A673 (cell line): ENCODE measurements around the gene RRAGC. TPM values are rescaled to one million over a fixed set of nuclear protein-coding genes. Genes with fewer than 3 reads are reported as not detected.
A peak's percentile ranks its signal among the peaks of the same experiment; 100 is the strongest.

Experiments used
- BruUV-seq: library from RNA; stranded (reverse); fragments of 400-500 nt; replicated peaks from 2 replicates; lab custom pipeline; 2021; lab: Mats Ljungman, UMichigan
- CTCF ChIA-PET: fragments of 300-600 bp; sonication (Branson Sonifier 250); formaldehyde crosslinking; loops from one replicate; lab custom pipeline; 2022; ENCODE audit warnings: antibody characterized with exemption; lab: Charles Lee
- POLR2A ChIA-PET: fragments of 300-600 bp; sonication (Branson Sonifier 250); formaldehyde crosslinking; loops from one replicate; lab custom pipeline; 2022; ENCODE audit warnings: antibody characterized with exemption; ENCODE audit not compliant: low non-redundant PET; lab: Charles Lee
- DNase-seq: peaks from one replicate; pipeline ENCODE4 v3.0.0-alpha.2; 2015; ENCODE audit warnings: low spot score
- H3K27ac ChIP-seq: fragments of 200-600 bp; sonication (generic); 2 replicates; pipeline ENCODE4 v1.5.1; 2016; ENCODE audit warnings: mixed run types, low read depth, mild to moderate bottlenecking, mixed read lengths, antibody characterized with exemption, low read length; ENCODE audit not compliant: poor library complexity, severe bottlenecking
- H3K27me3 ChIP-seq: fragments of 200-600 bp; sonication (generic); replicated peaks from 2 replicates; pipeline ENCODE4 v1.6.1; 2017; ENCODE audit warnings: mixed run types, low read depth, mild to moderate bottlenecking, mixed read lengths, antibody characterized with exemption, low read length; ENCODE audit not compliant: insufficient read depth, poor library complexity
- H3K36me3 ChIP-seq: fragments of 200-600 bp; sonication (generic); 2 replicates; pipeline ENCODE4 v1.6.1; 2016; ENCODE audit warnings: mixed run types, mild to moderate bottlenecking, mixed read lengths, antibody characterized with exemption, low read length; ENCODE audit not compliant: insufficient read depth, poor library complexity, severe bottlenecking
- H3K4me1 ChIP-seq: fragments of 200-600 bp; sonication (generic); 2 replicates; pipeline ENCODE4 v1.6.1; 2017; ENCODE audit warnings: mixed run types, mild to moderate bottlenecking, mixed read lengths, antibody characterized with exemption, low read length; ENCODE audit not compliant: insufficient read depth, poor library complexity, severe bottlenecking
- H3K4me3 ChIP-seq: fragments of 200-600 bp; sonication (generic); 2 replicates; pipeline ENCODE4 v1.5.1; 2016; ENCODE audit warnings: low read depth, mixed run types, mild to moderate bottlenecking, mixed read lengths, low read length; ENCODE audit not compliant: poor library complexity, severe bottlenecking
- H3K9me3 ChIP-seq: fragments of 200-600 bp; sonication (generic); 2 replicates; pipeline ENCODE4 v1.6.1; 2016; ENCODE audit warnings: mixed run types, low read depth, mild to moderate bottlenecking, mixed read lengths, antibody characterized with exemption, low read length; ENCODE audit not compliant: poor library complexity, severe bottlenecking
- EZH2 ChIP-seq: fragments of 200-600 bp; sonication (generic); IDR thresholded peaks from 2 replicates; pipeline ENCODE4 v1.6.1; 2017; ENCODE audit warnings: borderline replicate concordance, low read depth, mild to moderate bottlenecking, mixed read lengths, antibody characterized with exemption, low read length; ENCODE audit not compliant: poor library complexity, severe bottlenecking
- intact Hi-C: fragments of 100-400 bp; cut with micrococcal nuclease; formaldehyde crosslinking; loops from one replicate; pipeline ENCODE4 v1.10.0; 2022; ENCODE audit not compliant: unreplicated experiment
- total RNA-seq: library from RNA; stranded (reverse); gene quantifications from 2 replicates; pipeline ENCODE4 v1.2.3, GENCODE V29; 2021
- TF ChIP-seq, protein P1 (sequence below): fragments of 300-800, 200-600 bp; sonication (generic); conservative IDR thresholded peaks from 2 replicates; pipeline ENCODE4 v1.5.1; 2017; ENCODE audit warnings: low read depth, mild to moderate bottlenecking, antibody characterized with exemption, low read length, moderate library complexity, mixed read lengths

Gene RRAGC
- total RNA-seq, 1 experiment from 2014 or later = 26.0 TPM

DNA sequence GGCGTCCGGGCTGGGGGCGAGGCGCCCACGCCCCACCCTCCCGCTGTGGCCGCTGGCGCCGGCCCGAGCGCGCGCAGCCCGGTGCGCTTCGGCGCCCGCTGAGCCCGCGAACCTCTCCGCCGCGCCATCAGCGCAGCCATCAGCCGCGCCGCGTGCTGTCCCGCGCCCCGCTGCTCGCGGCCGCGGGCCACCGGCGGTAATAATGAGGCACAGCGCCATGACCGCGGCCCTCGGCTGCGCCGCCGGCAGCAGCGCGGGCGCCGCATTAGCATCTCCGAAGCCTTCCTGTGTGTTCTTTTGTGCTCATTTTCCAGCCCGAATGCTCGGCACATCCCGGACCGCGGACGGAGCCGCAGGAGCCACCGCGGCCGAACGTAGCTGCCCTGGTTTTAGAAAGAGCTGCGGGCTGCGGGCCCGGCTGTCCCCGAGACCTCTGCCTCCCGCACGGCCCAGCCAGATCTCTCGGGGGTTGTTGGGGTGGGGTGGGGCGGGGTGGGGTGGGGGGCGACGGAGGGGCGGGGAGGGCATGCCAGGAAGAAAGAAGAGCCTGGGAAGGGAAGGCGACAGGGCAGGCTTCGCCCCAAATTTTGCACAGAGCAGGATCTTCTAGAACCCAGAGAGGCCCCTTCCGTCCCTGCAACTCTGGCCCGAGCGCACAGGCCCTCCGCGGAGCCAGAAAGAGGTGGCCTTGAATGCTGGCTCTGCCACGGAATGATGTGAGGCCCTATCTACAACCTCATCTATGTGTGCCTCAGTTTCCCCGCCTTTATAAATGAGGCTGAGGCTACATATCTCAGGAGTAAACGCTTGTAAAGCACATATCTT lies 55.3 kb downstream of the RRAGC start:
- Histone ChIP-seq H3K27ac (no peak overlapping the region), H3K4me1 (peaks cover 7% of the 10 kb centered on the region), H3K36me3 (no peaks in the 10 kb centered on the region), H3K4me3 (peak overlapping the region; percentile 45), H3K9me3 (no peaks in the 10 kb centered on the region), H3K27me3 (no peaks in the 10 kb centered on the region)
- BruUV-seq = no TSS peak
- intact Hi-C loops = no loop called here
- CTCF ChIA-PET = no interaction called here
- peak; percentile 53 for DNase-seq
- POLR2A ChIA-PET = interaction anchor here (0.6 kb wide), 1 partner anchor 1290 kb away, joined by 13 read pairs; the partner anchor contains the start of gene MEAF6
- TF ChIP-seq, protein P1, sequence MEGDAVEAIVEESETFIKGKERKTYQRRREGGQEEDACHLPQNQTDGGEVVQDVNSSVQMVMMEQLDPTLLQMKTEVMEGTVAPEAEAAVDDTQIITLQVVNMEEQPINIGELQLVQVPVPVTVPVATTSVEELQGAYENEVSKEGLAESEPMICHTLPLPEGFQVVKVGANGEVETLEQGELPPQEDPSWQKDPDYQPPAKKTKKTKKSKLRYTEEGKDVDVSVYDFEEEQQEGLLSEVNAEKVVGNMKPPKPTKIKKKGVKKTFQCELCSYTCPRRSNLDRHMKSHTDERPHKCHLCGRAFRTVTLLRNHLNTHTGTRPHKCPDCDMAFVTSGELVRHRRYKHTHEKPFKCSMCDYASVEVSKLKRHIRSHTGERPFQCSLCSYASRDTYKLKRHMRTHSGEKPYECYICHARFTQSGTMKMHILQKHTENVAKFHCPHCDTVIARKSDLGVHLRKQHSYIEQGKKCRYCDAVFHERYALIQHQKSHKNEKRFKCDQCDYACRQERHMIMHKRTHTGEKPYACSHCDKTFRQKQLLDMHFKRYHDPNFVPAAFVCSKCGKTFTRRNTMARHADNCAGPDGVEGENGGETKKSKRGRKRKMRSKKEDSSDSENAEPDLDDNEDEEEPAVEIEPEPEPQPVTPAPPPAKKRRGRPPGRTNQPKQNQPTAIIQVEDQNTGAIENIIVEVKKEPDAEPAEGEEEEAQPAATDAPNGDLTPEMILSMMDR = no peak
- no peak for TF ChIP-seq EZH2

DNA sequence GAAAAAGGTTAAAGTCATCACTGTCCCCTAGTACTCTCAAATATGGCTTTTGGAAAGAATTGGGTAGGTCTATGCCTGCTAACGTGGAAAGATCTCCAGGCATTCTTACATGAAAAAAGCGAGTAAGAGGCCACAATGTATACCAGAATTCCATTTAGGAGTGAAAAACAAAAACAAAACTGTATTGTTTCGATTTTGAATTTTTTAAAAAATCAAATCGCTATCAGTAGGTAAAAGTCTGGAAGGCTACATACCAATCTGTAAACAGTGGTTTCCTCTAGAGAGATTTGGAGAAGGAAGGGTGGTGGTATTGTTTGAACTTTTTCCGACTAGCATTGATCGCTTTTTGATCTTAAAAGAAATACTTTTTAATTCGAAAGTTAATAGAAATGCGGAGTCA lies 55.9 kb downstream of the RRAGC start:
- no peak overlapping the region for H3K27ac ChIP-seq
- peak overlapping the region; percentile 45 for H3K4me3 ChIP-seq
- H3K27me3 ChIP-seq = no peaks in the 10 kb centered on the region
- TF ChIP-seq, protein P1 = no peak
- TF ChIP-seq EZH2 = no peak
- no peaks in the 10 kb centered on the region for H3K9me3 ChIP-seq
- H3K4me1 ChIP-seq = peaks cover 7% of the 10 kb centered on the region
- no TSS peak for BruUV-seq
- ChIA-PET POLR2A (no interaction called here), CTCF (no interaction called here)
- DNase-seq = no peak
- no peaks in the 10 kb centered on the region for H3K36me3 ChIP-seq
- intact Hi-C loops = no loop called here

DNA sequence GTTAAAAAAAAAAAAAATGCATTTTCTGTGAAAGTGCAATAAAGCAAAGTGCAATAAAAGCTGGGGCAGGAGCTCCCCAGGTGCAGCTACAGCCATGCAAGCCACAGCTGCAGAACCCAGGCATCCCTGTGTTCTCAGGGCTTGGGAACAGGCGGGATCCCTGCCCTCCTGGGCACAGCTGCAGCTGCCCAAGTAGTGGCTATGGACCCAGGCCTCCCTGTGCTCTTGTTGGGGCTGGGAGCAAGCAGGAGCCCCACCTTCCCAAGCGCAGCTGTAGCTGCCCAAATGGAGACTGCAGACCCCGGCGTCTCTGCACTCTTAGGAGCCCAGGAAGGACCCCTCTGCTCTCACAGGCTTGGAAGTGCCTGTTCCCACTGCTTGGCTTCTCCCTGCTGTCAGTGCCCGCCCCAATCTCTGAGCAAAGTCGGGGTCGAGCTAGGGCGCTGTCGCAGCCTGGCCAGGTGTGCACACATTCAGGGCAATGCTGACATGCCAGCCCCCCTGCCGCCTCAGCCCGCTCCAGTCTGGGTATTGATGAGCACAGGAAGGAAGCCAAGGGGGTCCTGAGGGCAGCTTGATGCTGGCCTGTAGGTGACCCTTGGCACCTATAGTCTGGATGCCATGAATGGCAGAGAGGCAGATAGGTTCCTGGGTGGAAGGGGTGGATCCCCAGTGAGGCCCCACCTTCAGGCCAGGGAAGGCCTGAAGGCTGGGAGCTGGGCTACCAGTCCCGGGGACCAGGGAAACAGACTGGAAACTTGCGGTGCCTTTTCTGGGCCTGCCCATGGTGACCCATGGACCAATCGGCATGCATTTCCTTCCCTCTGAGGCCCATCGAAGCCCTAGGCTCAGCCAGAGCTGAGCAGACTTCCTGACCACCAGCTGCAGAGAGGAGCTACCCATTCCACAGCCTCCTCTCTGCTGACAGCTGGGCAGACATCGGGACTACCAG lies 58.6 kb downstream of the RRAGC start:
- no TSS peak for BruUV-seq
- Histone ChIP-seq H3K27ac (no peak overlapping the region), H3K4me1 (peaks cover 7% of the 10 kb centered on the region), H3K9me3 (no peaks in the 10 kb centered on the region), H3K36me3 (no peaks in the 10 kb centered on the region), H3K27me3 (no peaks in the 10 kb centered on the region), H3K4me3 (no peak overlapping the region)
- TF ChIP-seq, protein P1 = no peak
- TF ChIP-seq EZH2 = no peak
- intact Hi-C loops = no loop called here
- POLR2A ChIA-PET = no interaction called here
- DNase-seq = no peak
- CTCF ChIA-PET = no interaction called here
